Fibroblast of the aortic adventitia (primary cell): ENCODE data around the gene RNF166. TPM values are rescaled to one million over a fixed set of nuclear protein-coding genes. Genes with fewer than 3 reads are reported as not detected.

Experiments used
- DNase-seq: peaks from one replicate; pipeline ENCODE4 v3.0.0-alpha.2; 2010; ENCODE audit warnings: low read depth
- H3K4me3 ChIP-seq: 2 replicates; pipeline ENCODE4 v1.5.1; 2011; ENCODE audit warnings: low read depth, mild to moderate bottlenecking, control low read depth, low read length, moderate library complexity
- total RNA-seq: library from RNA; depleted of rRNA; stranded (reverse); fragments of >200 nt; gene quantifications from 2 replicates; pipeline ENCODE4 v1.2.3, GENCODE V29; 2012; ENCODE audit warnings: low replicate concordance
- TF ChIP-seq, protein P1 (sequence below): IDR thresholded peaks from 2 replicates; pipeline ENCODE4 v1.5.1; 2011; ENCODE audit warnings: mild to moderate bottlenecking, low read length, control low read depth, inconsistent platforms; ENCODE audit not compliant: insufficient read depth

RNF166 gene
- total RNA-seq, 1 donor = 10.2 TPM

DNA sequence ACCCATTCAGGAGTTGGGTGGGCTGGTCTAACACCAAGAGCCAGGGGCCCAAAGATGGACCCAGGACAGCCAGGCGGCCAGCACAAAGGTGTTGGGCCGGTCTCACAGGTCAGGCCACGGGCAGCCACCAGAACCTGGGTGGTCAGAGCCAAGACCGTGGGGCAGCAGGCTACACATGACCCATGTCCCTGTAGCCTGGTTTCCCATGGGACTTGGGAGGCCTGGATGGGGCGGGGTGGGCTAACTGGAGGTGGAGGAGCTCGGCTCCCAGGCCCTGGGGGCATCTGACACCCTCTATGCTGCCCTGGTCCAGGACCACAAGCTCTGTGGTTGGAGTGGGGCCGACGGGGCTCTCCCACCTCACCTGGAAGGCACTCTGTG, 17.3 kb upstream of the RNF166 start:
- no peak for DNase-seq
- TF ChIP-seq, protein P1, sequence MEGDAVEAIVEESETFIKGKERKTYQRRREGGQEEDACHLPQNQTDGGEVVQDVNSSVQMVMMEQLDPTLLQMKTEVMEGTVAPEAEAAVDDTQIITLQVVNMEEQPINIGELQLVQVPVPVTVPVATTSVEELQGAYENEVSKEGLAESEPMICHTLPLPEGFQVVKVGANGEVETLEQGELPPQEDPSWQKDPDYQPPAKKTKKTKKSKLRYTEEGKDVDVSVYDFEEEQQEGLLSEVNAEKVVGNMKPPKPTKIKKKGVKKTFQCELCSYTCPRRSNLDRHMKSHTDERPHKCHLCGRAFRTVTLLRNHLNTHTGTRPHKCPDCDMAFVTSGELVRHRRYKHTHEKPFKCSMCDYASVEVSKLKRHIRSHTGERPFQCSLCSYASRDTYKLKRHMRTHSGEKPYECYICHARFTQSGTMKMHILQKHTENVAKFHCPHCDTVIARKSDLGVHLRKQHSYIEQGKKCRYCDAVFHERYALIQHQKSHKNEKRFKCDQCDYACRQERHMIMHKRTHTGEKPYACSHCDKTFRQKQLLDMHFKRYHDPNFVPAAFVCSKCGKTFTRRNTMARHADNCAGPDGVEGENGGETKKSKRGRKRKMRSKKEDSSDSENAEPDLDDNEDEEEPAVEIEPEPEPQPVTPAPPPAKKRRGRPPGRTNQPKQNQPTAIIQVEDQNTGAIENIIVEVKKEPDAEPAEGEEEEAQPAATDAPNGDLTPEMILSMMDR = no peak
- H3K4me3 ChIP-seq = no peak overlapping the region

DNA sequence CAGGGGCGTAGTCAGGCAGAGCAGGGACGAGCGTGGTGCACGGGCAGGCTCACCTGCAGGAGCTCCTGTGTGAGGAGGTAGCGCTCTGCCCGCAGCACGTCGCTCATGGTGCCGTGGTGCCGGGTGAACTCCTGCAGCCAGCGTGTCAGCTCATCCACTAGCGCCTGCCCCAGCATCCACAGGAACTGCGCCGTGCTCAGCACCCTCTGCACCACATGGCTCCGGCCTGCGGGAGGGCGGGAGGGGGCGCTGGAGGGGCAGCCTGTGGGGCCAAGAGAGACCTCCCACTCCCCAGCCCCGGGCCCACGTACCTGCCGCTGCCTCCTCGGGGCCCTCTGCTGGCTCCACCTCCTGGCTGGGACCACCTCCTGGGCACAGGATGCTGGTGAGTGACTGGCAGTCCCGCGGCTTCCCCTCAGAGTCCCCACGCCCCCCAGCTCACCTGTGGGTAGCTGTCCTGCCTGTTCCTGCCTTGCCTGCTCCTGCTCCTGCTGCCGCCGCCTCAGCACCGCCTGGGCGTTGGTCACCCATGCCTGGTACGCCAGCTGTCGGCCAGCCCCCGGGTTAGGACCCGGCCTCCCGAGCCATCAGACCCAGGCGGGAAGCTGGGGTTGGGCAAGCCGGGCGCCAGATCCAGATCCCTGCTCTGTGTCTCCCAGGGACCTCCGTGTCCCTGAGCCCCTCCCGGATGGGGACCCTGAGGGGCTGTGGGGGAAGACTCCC, 16.7 kb upstream of the RNF166 start:
- TF ChIP-seq, protein P1 = no peak
- no peak overlapping the region for H3K4me3 ChIP-seq
- no peak for DNase-seq

DNA sequence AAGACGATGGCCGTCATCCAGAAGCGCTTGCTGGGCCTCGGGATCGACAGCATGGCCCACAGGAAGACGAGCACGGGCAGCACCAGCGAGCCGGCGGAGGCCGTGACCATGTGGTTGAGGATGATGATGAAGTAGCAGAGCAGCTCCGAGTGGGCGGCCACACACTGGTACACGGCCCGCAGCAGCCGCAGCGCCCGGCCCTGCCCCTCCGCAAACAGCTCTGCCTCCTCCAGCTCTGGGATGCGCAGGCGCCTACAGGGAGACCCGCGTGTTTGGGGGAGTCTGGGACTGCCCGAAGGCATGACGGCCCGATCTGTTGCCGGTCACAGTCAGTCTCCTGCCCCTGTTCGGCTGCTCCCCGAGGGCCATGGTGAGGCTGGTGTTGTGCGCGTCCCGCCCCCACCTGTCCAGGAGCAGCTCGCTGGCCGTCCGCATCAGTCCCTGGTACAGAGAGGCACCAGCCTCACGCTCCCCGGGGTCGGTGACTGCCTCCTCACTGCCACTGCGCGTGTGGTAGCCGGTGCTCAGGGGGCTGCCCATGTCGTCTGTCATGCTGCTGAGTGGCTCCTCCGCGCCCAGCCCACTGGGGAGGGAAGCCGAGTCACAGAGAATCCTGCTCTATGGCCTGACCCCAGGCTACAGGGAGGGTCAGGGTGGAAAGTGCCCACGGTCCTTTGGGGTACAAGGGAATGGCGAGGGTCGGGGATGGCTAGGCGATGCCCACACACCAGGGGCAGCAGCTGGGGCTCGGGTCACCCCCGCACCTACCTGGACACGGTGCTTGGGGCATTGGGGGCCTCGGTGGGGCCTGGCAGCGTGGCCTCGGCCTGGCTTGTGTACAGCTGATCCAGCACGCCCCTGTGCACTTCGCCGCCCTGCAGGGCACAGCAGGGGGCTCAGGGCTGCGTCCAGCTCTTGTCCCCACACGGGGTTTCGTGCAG, 15.9 kb upstream of the RNF166 start:
- no peak for DNase-seq
- H3K4me3 ChIP-seq = no peak overlapping the region
- TF ChIP-seq, protein P1 = no peak

DNA sequence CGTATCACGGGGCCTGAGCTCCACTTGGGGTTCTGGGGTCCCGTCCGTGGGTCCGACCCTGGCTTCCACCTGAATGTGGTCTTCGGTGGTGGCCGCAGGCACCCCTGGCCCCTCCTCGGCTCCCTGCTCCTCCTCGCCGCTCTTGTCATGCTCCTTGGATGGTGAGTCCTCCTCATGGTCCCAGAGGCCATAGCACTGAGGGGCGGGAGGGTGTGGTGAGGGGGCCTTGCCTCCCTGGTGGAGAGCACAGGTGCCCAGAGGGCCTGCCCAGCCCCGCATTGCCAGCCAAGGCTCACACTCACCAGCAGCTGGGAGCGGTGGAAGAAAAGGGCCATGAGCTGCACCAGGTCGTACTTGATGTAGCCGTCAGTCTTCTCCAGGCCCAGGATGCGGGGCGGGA, 15.0 kb upstream of the RNF166 start:
- DNase-seq = no peak
- TF ChIP-seq, protein P1 = no peak
- no peak overlapping the region for H3K4me3 ChIP-seq

DNA sequence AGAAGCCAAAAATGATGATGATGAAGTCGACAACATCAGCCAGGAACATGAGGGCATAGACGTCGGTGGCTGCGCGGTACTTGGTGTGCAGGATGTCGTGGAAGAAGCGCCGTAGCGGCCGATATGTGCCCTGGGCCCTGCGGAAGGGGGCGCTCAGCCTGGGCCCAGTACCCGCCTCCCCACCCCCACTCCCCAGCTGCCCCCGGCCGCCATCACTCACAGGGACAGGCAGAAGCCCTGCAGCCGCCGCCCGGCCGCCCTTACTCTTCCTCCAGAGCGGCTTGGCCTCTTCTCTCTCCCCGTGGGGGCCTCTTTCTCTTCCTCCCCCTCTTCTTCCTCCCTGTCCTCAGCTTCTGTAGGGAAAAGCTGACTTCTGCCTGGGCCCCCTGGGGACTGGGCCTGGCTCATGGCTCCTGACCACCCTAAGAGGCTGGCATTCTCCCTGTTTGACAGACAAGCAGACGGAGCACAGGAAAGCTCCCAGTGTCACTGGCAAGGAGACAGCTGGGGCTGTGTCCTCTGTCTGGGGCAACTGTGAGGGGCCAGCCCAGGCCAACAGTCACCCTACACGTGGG, 14.3 kb upstream of the RNF166 start:
- H3K4me3 ChIP-seq = no peak overlapping the region
- no peak for DNase-seq
- TF ChIP-seq, protein P1 = no peak

DNA sequence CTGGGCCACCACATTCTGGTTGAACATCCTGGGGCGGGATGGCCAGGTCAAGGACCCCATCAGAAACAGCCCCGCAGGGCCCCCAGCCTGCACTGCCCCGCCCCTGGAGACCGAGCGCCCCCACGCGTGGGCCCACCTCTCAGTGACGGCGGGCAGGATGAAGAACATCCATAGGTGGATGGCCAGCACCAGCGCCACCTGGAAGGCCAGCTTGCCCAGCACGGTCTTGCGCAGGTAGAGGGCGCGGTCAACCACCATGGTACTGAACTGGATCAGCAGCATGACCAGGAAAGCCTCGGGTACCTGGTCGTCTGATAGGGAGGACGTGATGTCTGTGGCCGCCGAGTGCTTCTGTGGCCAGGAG, 13.7 kb upstream of the RNF166 start:
- TF ChIP-seq, protein P1 = no peak
- no peak for DNase-seq
- no peak overlapping the region for H3K4me3 ChIP-seq
